WERI-Rb-1 (cell line): ENCODE data around the gene PTPN9.

ENCODE experiments used
- DNase-seq: peaks from one replicate; pipeline ENCODE4 v3.0.0-alpha.2; 2020
- H3K27ac ChIP-seq: fragments of 250-450 bp; sonication (Bioruptor Pico); 2 replicates; pipeline ENCODE4 v1.5.1; 2020; ENCODE audit warnings: mild to moderate bottlenecking, moderate library complexity
- H3K27me3 ChIP-seq: fragments of 250-450 bp; sonication (Bioruptor Pico); 2 replicates; pipeline ENCODE4 v1.5.1; 2021; ENCODE audit warnings: mild to moderate bottlenecking, low read depth, moderate library complexity; ENCODE audit not compliant: insufficient read depth, severe bottlenecking
- H3K36me3 ChIP-seq: fragments of 250-450 bp; sonication (Bioruptor Pico); 2 replicates; pipeline ENCODE4 v1.5.1; 2020; ENCODE audit warnings: mild to moderate bottlenecking, moderate library complexity
- H3K4me3 ChIP-seq: 2 replicates; pipeline ENCODE4 v1.5.1; 2011; ENCODE audit warnings: low read depth, mild to moderate bottlenecking, control low read depth, low read length
- H3K9me3 ChIP-seq: fragments of 250-450 bp; sonication (Bioruptor Pico); 2 replicates; pipeline ENCODE4 v1.5.1; 2021; ENCODE audit warnings: mild to moderate bottlenecking, moderate library complexity; ENCODE audit not compliant: severe bottlenecking
- CTCF ChIP-seq: IDR thresholded peaks from 2 replicates; pipeline ENCODE4 v1.5.1; 2011; ENCODE audit warnings: low read depth, mild to moderate bottlenecking, control low read depth, inconsistent platforms, low read length

Gene PTPN9

GRCh38 chr15:75430259-75430658, 148.9 kb downstream of the PTPN9 start:
- Histone ChIP-seq H3K27me3 (no peaks in the 10 kb centered on the region), H3K36me3 (peaks cover 45% of the 10 kb centered on the region), H3K4me3 (no peak overlapping the region), H3K9me3 (no peaks in the 10 kb centered on the region), H3K27ac (no peak overlapping the region)
- no peak for DNase-seq
- no peak for TF ChIP-seq CTCF

DNA sequence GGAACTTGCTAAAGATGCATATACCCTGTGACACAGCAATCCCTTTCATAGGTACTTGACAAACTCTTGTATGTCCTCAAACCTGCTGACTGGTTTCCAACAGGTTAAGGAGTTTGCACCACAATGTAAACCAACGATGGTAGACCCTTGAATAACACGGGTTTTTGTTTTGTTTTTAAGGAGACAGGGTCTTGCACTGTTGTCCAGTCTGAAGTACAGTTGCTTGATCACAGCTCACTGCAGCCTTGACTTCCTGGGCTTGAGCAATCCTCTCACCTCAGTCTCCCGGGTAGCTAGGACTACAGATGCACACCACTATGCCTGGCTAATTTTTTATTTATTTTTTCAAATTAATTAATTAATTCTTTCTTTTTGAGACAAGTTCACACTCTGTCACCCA, 151.0 kb downstream of the PTPN9 start:
- peaks cover 51% of the 10 kb centered on the region for H3K36me3 ChIP-seq
- H3K4me3 ChIP-seq = no peak overlapping the region
- no peak for DNase-seq
- no peak for TF ChIP-seq CTCF
- no peak overlapping the region for H3K27ac ChIP-seq
- H3K27me3 ChIP-seq = no peaks in the 10 kb centered on the region
- H3K9me3 ChIP-seq = no peaks in the 10 kb centered on the region

GRCh38 chr15:75425966-75426500, 153.1 kb downstream of the PTPN9 start:
- Histone ChIP-seq H3K4me3 (no peak overlapping the region), H3K27me3 (no peaks in the 10 kb centered on the region), H3K27ac (0 out of 2 replicates have a peak overlapping the region, but pooled peaks have one; percentile 6), H3K9me3 (no peaks in the 10 kb centered on the region), H3K36me3 (peaks cover 72% of the 10 kb centered on the region)
- DNase-seq = peak; percentile 29
- TF ChIP-seq CTCF = no peak

DNA sequence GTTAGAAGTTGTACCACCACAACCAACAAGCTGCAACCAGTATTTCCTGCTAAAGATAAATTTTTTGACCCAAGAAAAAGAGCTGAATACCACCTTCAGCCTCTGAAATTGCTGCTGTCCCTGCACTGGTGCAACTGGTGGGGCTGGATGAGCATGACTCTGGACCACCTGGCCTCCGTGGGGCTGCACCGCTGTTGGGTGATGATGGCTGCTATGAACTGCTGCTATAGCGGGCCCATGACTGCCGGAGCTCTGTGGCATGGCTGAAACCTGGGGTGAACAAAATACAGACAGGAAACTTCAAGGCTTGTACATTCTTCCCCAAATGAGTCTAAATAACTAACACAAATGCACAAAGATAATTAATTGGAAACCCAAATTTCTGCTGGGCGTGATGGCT, 156.6 kb downstream of the PTPN9 start:
- Histone ChIP-seq H3K36me3 (peaks cover 67% of the 10 kb centered on the region), H3K27me3 (no peaks in the 10 kb centered on the region), H3K9me3 (no peaks in the 10 kb centered on the region), H3K27ac (no peak overlapping the region), H3K4me3 (no peak overlapping the region)
- TF ChIP-seq CTCF = no peak
- DNase-seq = no peak

DNA sequence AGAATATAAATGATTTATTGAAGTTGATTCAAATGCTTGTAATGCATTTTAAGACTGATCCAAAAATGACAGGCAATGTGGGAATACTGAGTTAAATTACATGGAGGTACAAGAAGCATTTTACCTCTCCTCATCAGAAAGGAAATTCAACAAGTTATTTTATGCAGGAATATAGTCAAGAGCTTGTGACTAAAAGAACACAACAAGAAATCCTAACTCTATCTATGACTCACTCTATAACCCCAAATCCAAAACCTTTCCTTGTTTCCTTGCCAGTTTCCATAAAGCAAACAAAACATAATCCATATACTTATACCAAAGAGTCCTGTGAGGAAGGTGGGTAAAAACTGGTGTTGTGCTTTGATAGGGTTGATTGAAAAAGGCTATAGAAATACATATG, 158.4 kb downstream of the PTPN9 start:
- Histone ChIP-seq H3K27ac (no peak overlapping the region), H3K4me3 (no peak overlapping the region), H3K27me3 (no peaks in the 10 kb centered on the region), H3K36me3 (peaks cover 56% of the 10 kb centered on the region), H3K9me3 (no peaks in the 10 kb centered on the region)
- no peak for TF ChIP-seq CTCF
- DNase-seq = no peak

- Histone ChIP-seq H3K9me3 (no peaks in the 10 kb centered on the region), H3K27ac (no peak overlapping the region), H3K27me3 (no peaks in the 10 kb centered on the region), H3K36me3 (peaks cover 52% of the 10 kb centered on the region), H3K4me3 (no peak overlapping the region)
- TF ChIP-seq CTCF = no peak
- DNase-seq = no peak
These were observed 162.5 kb downstream of the PTPN9 start for GRCh38 chr15:75416584-75416983.
